GM12878 (cell line): ENCODE results near the gene NEXMIF. TPM values are rescaled to one million over a fixed set of nuclear protein-coding genes. Genes with fewer than 3 reads are reported as not detected.

ENCODE experiments used
- ATAC-seq: fragments of 200-7000 bp; cut with Tn5 transposase; 3 replicates; pipeline ENCODE4 v1.9.1; 2020; ENCODE audit warnings: mild to moderate bottlenecking, moderate library complexity
- BruUV-seq: library from RNA; stranded (reverse); fragments of 400-500 nt; replicated peaks from 2 replicates; lab custom pipeline; 2021; lab: Mats Ljungman, UMichigan
- CTCF ChIA-PET: fragments of 300-600 bp; sonication (Branson Sonifier 250); formaldehyde crosslinking; extraction: SDS; loops from one replicate; lab custom pipeline; 2021; ENCODE audit warnings: inconsistent platforms; lab: Yijun Ruan, JAX
- POLR2A ChIA-PET: fragments of 350-600 bp; formaldehyde crosslinking; extraction: SDS; loops from one replicate; lab custom pipeline; 2021; ENCODE audit warnings: inconsistent platforms; lab: Charles Lee
- RAD21 ChIA-PET: fragments of 300-600 bp; sonication (Branson Sonifier 250); formaldehyde crosslinking; loops from one replicate; lab custom pipeline; 2023; ENCODE audit warnings: antibody characterized with exemption; ENCODE audit not compliant: unreplicated experiment; lab: Charles Lee
- SMC1A ChIA-PET: fragments of 300-600 bp; sonication (Branson Sonifier 250); formaldehyde crosslinking; loops from one replicate; lab custom pipeline; 2023; ENCODE audit not compliant: unreplicated experiment, uncharacterized antibody; lab: Charles Lee
- DNase-seq: peaks from one replicate; pipeline ENCODE4 v3.0.0-alpha.2; 2011; ENCODE audit warnings: low read depth, low spot score
- FAIRE-seq: peaks from 3 replicates; lab custom pipeline; 2011; peaks lifted over from hg19 to GRCh38; lab: Jason Lieb, UNC
- H2AFZ ChIP-seq: 2 replicates; pipeline ENCODE4 v1.6.0; 2011; ENCODE audit warnings: low read depth, low read length, control low read depth; ENCODE audit not compliant: control insufficient read depth
- H3K27ac ChIP-seq: 2 replicates; pipeline ENCODE4 v1.5.1; 2011; ENCODE audit warnings: control low read depth; ENCODE audit not compliant: control insufficient read depth, insufficient read depth
- H3K27me3 ChIP-seq, 2 experiments: replicated peaks in 1 of 2; 2 replicates each; pipeline versions ENCODE4 v1.6.0 to v1.6.1; 2011; ENCODE audit warnings: low read length in 1 of 2; ENCODE audit not compliant: control insufficient read depth in 2 of 2, insufficient read depth in 2 of 2
- H3K36me3 ChIP-seq, 2 experiments: 2 replicates each; pipeline ENCODE4 v1.5.1; 2011; ENCODE audit warnings: low read length in 1 of 2; ENCODE audit not compliant: control insufficient read depth in 2 of 2, insufficient read depth in 2 of 2
- H3K4me1 ChIP-seq: 2 replicates; pipeline ENCODE4 v1.6.1; 2011; ENCODE audit warnings: mild to moderate bottlenecking, low read length, moderate library complexity, mixed read lengths; ENCODE audit not compliant: control insufficient read depth, insufficient read depth
- H3K4me2 ChIP-seq: 2 replicates; pipeline ENCODE4 v1.6.0; 2011; ENCODE audit warnings: control low read depth; ENCODE audit not compliant: control insufficient read depth, insufficient read depth
- H3K4me3 ChIP-seq: fragments of 200-600 bp; sonication (generic); 2 replicates; pipeline ENCODE4 v1.5.1; 2016
- H3K79me2 ChIP-seq: 2 replicates; pipeline ENCODE4 v1.6.0; 2011; ENCODE audit warnings: low read length; ENCODE audit not compliant: control insufficient read depth, insufficient read depth
- H3K9ac ChIP-seq: 2 replicates; pipeline ENCODE4 v1.8.0; 2011; ENCODE audit warnings: low read length, control low read depth, mixed read lengths; ENCODE audit not compliant: control insufficient read depth, insufficient read depth
- H3K9me3 ChIP-seq: replicated peaks from 3 replicates; pipeline ENCODE4 v1.5.1; 2011; ENCODE audit warnings: mild to moderate bottlenecking, low read length; ENCODE audit not compliant: control insufficient read depth, insufficient read depth
- H4K20me1 ChIP-seq: 2 replicates; pipeline ENCODE4 v1.6.0; 2011; ENCODE audit not compliant: control insufficient read depth, insufficient read depth
- ATF3 ChIP-seq: IDR thresholded peaks from 2 replicates; pipeline ENCODE4 v1.6.1; 2011; ENCODE audit warnings: low read depth, mild to moderate bottlenecking, low read length, moderate library complexity, borderline replicate concordance; ENCODE audit errors: extremely low read depth
- BMI1 ChIP-seq: fragments of 450-650 bp; IDR thresholded peaks from 2 replicates; pipeline ENCODE4 v1.6.1; 2016; ENCODE audit warnings: mild to moderate bottlenecking, moderate library complexity, borderline replicate concordance
- CBFB ChIP-seq: IDR thresholded peaks from 2 replicates; pipeline ENCODE4 v1.6.1; 2016; ENCODE audit warnings: antibody characterized with exemption, low read depth
- CEBPB ChIP-seq, 2 experiments: fragments of 150-350 bp in 1 of 2; IDR thresholded peaks; 2 replicates each; pipeline ENCODE4 v1.6.1; 2012 to 2014; ENCODE audit warnings: low read depth in 2 of 2, low read length in 2 of 2, borderline replicate concordance in 1 of 2, inconsistent platforms in 1 of 2
- CHD4 ChIP-seq: fragments of 200-600 bp; sonication (generic); IDR thresholded peaks from 2 replicates; pipeline ENCODE4 v1.6.1; 2016; ENCODE audit warnings: mild to moderate bottlenecking
- E4F1 ChIP-seq: fragments of 450-650 bp; IDR thresholded peaks from 2 replicates; pipeline ENCODE4 v1.6.1; 2018; ENCODE audit warnings: borderline replicate concordance, mild to moderate bottlenecking; ENCODE audit not compliant: partially characterized antibody
- GABPA ChIP-seq: IDR thresholded peaks from 2 replicates; pipeline ENCODE4 v1.6.1; 2014; ENCODE audit warnings: antibody characterized with exemption, low read depth, mild to moderate bottlenecking, inconsistent platforms
- HCFC1 ChIP-seq: fragments of 150-350 bp; IDR thresholded peaks from 2 replicates; pipeline ENCODE4 v1.6.1; 2014; ENCODE audit warnings: low read length
- HDAC6 ChIP-seq: fragments of 200-600 bp; sonication (generic); IDR thresholded peaks from one replicate; pipeline ENCODE4 v1.8.0; 2017; ENCODE audit warnings: antibody characterized with exemption; ENCODE audit not compliant: unreplicated experiment
- IRF4 ChIP-seq: IDR thresholded peaks from 2 replicates; pipeline ENCODE4 v1.6.1; 2011; ENCODE audit warnings: low read depth, low read length
- JUND ChIP-seq: IDR thresholded peaks from 2 replicates; pipeline ENCODE4 v1.6.1; 2012; ENCODE audit warnings: low read depth, mild to moderate bottlenecking, low read length, improper control_type of control experiment, moderate library complexity
- KDM1A ChIP-seq: fragments of 200-600 bp; sonication (generic); IDR thresholded peaks from 2 replicates; pipeline ENCODE4 v1.6.1; 2016; ENCODE audit warnings: borderline replicate concordance
- NR2C1 ChIP-seq: fragments of 450-650 bp; IDR thresholded peaks from 2 replicates; pipeline ENCODE4 v1.6.1; 2017; ENCODE audit warnings: antibody characterized with exemption, mild to moderate bottlenecking, moderate library complexity
- NRF1 ChIP-seq: conservative IDR thresholded peaks from 2 replicates; pipeline ENCODE4 v1.6.1; 2011; ENCODE audit warnings: mild to moderate bottlenecking, low read depth, low read length, improper control_type of control experiment
- PML ChIP-seq: IDR thresholded peaks from 2 replicates; pipeline ENCODE4 v1.6.1; 2012; ENCODE audit warnings: low read length, inconsistent platforms
- SIN3A ChIP-seq: IDR thresholded peaks from 2 replicates; pipeline ENCODE4 v1.6.1; 2012; ENCODE audit warnings: low read depth, low read length, improper control_type of control experiment
- SMAD5 ChIP-seq: IDR thresholded peaks from 2 replicates; pipeline ENCODE4 v1.6.1; 2016; ENCODE audit warnings: antibody characterized with exemption, low read depth
- SRF ChIP-seq, 2 experiments: IDR thresholded peaks; 2 replicates each; pipeline ENCODE4 v1.6.1; 2011; ENCODE audit warnings: low read depth in 2 of 2, low read length in 2 of 2, mild to moderate bottlenecking in 1 of 2, moderate library complexity in 1 of 2
- TBL1XR1 ChIP-seq: IDR thresholded peaks from 2 replicates; pipeline ENCODE4 v1.6.1; 2012; ENCODE audit warnings: low read depth, low read length, improper control_type of control experiment
- WGBS: methylation state at CpG from one replicate; pipeline ENCODE4 v1.1.6; 2016; ENCODE audit warnings: low lambda C conversion rate; ENCODE audit not compliant: insufficient replicate concordance, insufficient coverage; ENCODE audit errors: missing lambda C conversion rate; 5-methylcytosine and 5-hydroxymethylcytosine counted together
- in situ Hi-C: fragments of 300-500 bp; cut with MboI; formaldehyde crosslinking; loops from 9 replicates; pipeline ENCODE4 v1.14.3; 2018; ENCODE audit warnings: mixed read lengths
- intact Hi-C: fragments of 100-400 bp; cut with micrococcal nuclease; formaldehyde crosslinking; loops from one replicate; pipeline ENCODE4 v1.14.2; 2022; ENCODE audit not compliant: unreplicated experiment
- polyA plus RNA-seq, 11 experiments: library from polyadenylated mRNA; depleted of rRNA in 4 of 11; unstranded in 6 of 11; stranded (reverse) in 5 of 11; fragments of >200 nt; fragmentation: Nextera tagmentation in 4 of 11; fragmentation: Illumina TruSeq in 1 of 11; extraction: Ambion mirVana in 4 of 11; extraction: Trizol in 1 of 11; gene quantifications; 1 replicate in 1 of 11; 2 replicates in 10 of 11; pipeline versions ENCODE4 v1.2.1 to v1.2.3, GENCODE V29; 2011 to 2016; ENCODE audit warnings: inconsistent platforms in 2 of 11, missing spikeins in 2 of 11, low read depth in 1 of 11
- total RNA-seq, 4 experiments: library from RNA; depleted of rRNA in 3 of 4; stranded (reverse); fragments of >200 nt in 3 of 4; fragmentation: Illumina TruSeq in 1 of 4; extraction: Trizol in 1 of 4; gene quantifications; 2 replicates each; pipeline versions ENCODE4 v1.2.1 to v1.2.3, GENCODE V29; 2013 to 2021
- TF ChIP-seq, protein P1 (sequence below): fragments of 450-650 bp; formaldehyde crosslinking; IDR thresholded peaks from 2 replicates; pipeline ENCODE4 v1.4.0; 2022; ENCODE audit warnings: mild to moderate bottlenecking, moderate library complexity

NEXMIF gene
- total and polyA plus RNA-seq, 10 of the 15 experiments (the other 5 are each of a cell fraction or from before 2014, with no cell fraction given), result 0.75 to 10.4 (median 4.3) TPM

DNA sequence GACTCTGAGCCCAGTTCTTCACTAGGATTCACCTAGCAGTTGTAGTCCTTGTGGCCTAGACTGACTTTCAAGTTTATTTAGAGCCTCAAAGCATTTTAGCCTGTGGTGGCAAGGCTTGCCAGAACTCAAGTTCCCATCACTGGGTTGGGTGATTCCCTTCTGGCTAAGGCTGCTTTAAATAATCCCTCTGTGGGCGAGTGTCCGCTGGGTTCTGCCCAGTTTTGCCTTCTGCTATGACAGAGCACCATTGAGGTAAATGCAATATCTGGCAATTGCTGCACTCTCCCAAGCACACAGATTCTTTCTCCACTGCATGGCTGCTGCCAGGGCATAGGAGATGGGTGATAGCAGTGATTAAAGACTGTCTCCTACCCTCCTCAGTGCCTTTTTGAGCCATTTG lies 220.0 kb downstream of the NEXMIF start:
- Histone ChIP-seq H3K4me3 (no peak overlapping the region), H3K27me3 (no peaks in the 10 kb centered on the region), H2AFZ (no peak overlapping the region), H3K79me2 (no peaks in the 10 kb centered on the region), H4K20me1 (no peaks in the 10 kb centered on the region), H3K4me1 (no peaks in the 10 kb centered on the region), H3K9ac (no peak overlapping the region), H3K9me3 (no peaks in the 10 kb centered on the region), H3K36me3 (no peaks in the 10 kb centered on the region), H3K27ac (no peak overlapping the region), H3K4me2 (no peak overlapping the region)
- ChIA-PET RAD21 (no interaction called here), POLR2A (no interaction called here), CTCF (no interaction called here), SMC1A (no interaction called here)
- ATAC-seq (no peak), DNase-seq (no peak), FAIRE-seq (no peak)
- no TSS peak for BruUV-seq
- in situ Hi-C loops, result no loop called here
- intact Hi-C loops, result no loop called here
- no peak for TF ChIP-seq CBFB
- no peak for TF ChIP-seq SRF (IDR thresholded peaks at IDR 0.05; ENCODE audit: low read depth in 2 of 2, low read length in 2 of 2)
- no peak for TF ChIP-seq HDAC6
- TF ChIP-seq E4F1, result no peak
- TF ChIP-seq NRF1, result no peak
- no peak for TF ChIP-seq PML
- TF ChIP-seq NR2C1, result no peak
- TF ChIP-seq BMI1, result no peak
- TF ChIP-seq, protein P1, sequence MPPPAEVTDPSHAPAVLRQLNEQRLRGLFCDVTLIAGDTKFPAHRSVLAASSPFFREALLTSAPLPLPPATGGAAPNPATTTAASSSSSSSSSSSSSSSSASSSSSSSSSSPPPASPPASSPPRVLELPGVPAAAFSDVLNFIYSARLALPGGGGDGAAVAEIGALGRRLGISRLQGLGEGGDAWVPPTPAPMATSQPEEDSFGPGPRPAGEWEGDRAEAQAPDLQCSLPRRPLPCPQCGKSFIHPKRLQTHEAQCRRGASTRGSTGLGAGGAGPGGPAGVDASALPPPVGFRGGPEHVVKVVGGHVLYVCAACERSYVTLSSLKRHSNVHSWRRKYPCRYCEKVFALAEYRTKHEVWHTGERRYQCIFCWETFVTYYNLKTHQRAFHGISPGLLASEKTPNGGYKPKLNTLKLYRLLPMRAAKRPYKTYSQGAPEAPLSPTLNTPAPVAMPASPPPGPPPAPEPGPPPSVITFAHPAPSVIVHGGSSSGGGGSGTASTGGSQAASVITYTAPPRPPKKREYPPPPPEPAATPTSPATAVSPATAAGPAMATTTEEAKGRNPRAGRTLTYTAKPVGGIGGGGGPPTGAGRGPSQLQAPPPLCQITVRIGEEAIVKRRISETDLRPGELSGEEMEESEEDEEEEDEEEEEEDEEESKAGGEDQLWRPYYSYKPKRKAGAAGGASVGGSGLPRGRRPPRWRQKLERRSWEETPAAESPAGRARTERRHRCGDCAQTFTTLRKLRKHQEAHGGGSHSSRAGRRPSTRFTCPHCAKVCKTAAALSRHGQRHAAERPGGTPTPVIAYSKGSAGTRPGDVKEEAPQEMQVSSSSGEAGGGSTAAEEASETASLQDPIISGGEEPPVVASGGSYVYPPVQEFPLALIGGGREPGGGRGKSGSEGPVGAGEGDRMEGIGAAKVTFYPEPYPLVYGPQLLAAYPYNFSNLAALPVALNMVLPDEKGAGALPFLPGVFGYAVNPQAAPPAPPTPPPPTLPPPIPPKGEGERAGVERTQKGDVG (CRISPR knock-in tag), result no peak
- TF ChIP-seq HCFC1, result no peak
- no peak for TF ChIP-seq IRF4
- no peak for TF ChIP-seq CEBPB (IDR thresholded peaks at IDR 0.05; ENCODE audit: borderline replicate concordance in 1 of 2, low read depth in 2 of 2, low read length in 2 of 2)
- no peak for TF ChIP-seq SMAD5
- TF ChIP-seq SIN3A, result no peak
- no peak for TF ChIP-seq JUND
- TF ChIP-seq TBL1XR1, result no peak
- TF ChIP-seq GABPA, result no peak
- TF ChIP-seq CHD4, result no peak
- no peak for TF ChIP-seq KDM1A
- no peak for TF ChIP-seq ATF3
- 35% methylated on average over 2 of the region's 2 CpGs for WGBS
